ENCODE measurements around the gene TSC22D2.
"Not testable (repeated sequence)": the region's sequence is repeated elsewhere in the genome, so short reads cannot be mapped to it uniquely, and the experiment has no call there.

TSC22D2 gene

DNA sequence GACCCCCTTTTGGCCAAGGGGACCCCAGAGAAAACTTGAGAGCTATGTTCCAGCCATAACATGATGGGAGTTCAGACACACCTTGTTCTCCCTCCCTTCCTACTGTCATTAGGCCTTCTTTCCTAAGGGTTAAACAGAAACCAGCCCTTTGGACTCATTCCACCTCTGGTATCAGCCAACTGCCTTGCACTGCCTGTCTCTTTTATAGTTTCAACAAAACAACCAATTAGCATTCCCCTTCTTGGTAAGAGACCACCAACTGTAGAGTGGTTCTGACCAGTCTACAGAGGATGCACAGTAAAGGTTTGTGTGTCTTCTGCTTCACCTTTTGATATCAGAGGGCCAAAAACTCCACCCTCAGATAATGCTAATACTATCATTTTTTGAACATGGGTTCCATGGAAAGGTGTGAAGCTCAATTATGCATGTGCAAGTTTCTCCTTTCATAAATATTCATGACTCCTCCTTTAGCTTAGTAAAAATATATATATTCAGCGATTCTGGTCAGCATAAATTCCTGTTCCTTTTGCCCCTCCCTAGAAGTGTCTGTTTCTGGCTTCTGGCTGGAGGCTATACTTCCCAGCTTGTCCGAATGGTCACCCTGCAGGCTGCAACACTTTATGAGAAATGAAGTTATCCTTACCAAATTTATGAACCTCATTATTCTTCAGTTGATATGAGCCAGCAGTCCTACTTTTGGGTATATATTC lies 82.3 kb downstream of the TSC22D2 start:
- no peak for DNase-seq (ENCODE audit: low spot score)

DNA sequence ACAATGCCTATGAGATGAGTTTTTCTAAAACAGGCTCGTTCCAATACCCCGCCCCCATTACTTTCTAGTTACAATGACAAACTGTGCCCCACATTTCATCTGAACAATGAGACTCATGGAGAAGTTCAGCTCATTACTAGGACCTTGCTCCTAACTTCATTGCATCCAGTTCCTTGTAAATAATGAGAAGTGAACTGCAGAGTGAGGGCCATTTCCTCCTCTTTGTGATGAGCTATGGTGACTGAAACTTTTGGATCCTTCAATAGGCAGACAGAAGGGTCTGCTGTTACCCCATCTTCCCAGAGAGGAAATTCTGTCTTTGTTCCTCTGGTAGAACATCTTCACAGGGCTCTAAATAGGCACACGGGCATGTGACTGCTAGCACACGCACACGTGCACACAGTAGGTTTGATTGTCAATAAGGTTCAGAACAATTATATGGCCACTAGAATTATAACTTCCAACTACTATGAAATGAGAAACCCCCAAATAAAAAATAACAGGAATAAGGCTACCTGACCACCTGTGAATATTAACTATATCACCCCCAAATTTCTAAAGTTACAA lies 86.4 kb downstream of the TSC22D2 start:
- no peak for DNase-seq (ENCODE audit: low spot score)

DNA sequence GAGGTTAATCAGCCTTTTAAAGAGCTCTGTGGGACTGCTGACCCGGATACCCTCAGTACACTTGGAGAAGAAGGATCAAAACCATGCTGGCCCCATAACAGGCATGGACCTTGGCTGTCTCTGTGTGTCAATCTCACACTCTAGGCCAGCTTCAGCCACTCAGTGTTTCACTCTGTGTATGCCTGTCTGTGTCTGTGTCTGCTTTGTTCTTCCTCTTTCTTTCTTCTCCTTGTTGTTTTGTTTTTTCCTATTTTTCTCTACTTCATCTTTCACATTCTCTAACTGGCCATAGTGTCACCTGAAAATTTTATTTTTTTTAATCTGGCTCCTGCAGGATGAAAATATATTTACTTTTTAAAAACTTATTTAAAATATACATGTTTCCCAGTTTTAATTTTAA lies 87.1 kb downstream of the TSC22D2 start:
- DNase-seq (ENCODE audit: low spot score): no peak

DNA sequence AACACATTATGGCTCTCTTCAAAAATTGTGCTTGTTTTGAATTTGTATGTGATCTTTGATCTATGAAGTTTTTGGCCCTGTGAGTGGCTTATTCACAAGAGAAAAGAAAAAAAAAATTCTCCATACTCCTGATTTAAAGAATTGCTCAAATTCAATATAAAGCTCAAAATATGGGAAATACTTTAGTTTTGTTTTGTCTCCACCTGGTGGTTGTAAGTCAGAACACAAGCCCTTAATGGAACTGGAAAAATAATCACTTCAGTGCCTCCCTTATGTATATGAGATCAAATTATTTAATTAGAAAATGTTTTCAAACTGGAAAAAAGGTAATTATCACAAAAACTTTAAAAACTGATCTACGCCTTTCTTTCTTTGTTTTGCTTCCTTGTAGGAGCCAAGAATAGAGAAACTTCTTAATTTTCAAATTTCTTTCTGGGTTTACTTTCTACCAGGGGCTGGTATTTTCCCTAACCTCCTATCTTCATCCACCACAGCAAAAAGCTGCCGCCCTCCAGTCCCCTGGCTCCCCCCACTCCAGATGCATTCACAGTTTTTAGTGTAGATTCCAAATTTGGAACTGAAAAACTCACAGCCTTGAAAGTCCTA lies 87.6 kb downstream of the TSC22D2 start:
- peak; percentile 58 for DNase-seq (ENCODE audit: low spot score)

DNA sequence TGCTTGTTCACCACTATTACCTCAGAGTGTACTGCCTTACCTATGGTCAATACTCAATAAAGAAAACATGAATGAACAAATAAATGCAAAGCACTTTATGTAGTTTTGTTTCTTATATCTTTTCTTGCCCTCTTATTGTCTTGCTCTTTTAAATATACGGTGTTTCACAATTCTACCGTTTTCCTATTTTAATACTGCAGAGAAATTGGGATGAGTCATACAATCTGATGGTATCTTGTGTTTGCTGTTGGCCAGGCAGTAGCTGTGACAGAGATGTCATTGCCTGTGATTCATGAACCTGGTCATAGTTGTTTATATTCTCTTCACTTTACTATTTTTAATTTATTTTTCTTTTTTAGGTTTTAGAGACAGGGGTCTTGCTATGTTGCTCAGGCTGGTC lies 89.9 kb downstream of the TSC22D2 start:
- peak; percentile 58 for DNase-seq (ENCODE audit: low spot score)

DNA sequence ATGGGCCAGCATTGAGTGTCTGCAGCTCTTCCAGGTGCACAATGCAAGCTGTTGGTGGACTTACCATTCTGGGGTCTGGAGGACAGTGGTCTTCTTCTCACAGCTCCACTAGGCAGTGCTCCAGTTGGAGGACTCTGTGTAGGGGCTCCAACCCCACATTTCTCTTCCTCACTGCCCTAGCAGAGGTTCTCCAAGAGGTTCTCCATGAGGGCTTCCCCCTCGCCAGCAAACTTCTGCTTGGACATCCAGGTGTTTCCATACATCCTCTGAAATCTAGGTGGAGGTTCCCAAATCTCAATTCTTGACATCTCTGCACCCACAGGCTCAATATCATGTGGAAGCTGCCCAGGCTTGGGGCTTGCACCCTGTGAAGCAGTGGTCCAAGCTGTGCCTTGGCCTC lies 92.9 kb downstream of the TSC22D2 start:
- DNase-seq (ENCODE audit: low spot score): not testable (repeated sequence)

DNA sequence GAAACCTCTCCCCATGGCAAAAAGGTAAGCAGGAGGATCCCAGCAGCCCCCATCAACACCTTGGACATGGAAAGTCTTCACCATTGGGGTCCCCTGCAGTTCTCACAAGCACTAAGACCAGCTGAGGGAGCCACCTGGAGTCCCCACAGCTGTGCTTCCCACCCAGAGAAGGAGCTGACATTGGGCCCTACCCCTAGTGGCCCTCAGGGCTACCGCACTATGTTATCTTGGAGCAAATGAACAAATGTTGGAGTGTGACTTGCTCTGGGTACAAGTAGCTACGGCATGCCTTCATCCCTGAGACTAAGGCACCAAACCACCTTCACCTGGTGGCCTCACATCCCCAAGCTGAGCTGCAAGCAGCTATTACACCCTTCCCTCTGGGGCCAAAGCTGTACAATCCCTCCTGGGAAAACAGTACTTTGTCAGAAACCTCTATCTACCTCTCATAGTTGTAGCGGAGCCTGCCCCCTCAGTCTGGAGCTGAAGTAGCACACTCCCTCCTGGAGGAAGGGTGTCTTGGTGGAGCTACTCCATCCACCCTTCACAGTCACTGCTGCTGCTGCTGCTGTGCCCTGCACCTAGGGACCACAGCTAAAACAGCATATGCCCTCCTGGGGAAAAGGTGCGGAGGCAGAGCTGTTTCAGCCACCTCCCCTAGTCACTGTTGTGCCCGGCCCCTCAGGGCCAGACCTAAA lies 95.5 kb downstream of the TSC22D2 start:
- no peak for DNase-seq (ENCODE audit: low spot score)

DNA sequence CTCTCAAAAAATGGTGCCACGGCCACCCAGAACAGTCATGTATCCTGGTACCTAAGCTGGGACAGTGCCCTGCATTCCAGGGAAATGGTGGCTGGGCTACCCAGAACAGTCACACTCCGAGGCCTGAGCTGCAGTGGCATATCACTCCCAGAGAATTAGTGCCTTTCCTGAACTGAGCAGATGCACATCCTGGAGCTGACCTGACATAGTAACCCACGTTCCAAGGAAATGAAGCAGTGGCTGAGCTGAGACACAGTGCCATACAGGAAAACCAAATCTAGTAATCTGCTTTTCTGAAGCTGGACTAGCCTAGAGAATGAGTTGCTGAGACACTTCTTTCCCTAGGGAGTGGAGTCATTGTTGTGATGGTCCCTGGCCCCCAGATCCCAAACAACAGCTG lies 96.4 kb downstream of the TSC22D2 start:
- DNase-seq (ENCODE audit: low spot score): no peak

DNA sequence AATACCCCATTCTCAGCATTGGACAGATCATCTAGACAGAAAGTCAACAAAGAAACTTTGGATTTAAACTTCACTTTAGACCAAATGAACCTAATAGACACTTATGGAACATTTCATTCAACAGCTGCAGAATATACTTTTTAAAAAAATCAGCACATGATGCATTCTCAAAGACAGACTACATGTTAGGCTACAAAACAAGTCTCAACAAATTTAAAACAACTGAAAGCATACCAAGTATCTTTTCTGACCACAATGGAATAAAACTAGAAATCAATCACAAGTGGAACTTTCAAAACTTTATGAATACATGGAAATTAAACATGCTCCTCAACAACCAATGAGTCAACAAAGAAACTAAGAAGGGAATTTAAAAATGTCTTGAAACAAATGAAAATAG lies 100.3 kb downstream of the TSC22D2 start:
- no peak for DNase-seq (ENCODE audit: low spot score)

DNA sequence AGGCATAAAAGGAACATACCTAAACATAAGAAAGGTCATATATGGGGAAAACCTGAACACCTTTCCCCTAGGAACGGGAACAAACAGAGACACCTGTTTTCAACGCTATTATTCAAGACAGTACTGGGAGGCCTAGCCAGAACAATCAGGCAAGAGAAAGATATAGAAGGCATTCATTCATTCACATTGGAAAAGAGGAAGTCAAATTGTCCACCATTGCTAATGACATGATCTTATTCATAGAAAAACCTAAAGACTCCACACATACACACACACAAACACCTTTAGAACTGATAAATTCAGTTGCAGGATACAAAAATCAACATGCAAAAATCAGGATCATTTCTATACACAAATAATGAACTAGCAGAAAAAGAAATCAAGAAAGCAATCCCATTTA lies 101.7 kb downstream of the TSC22D2 start:
- DNase-seq (ENCODE audit: low spot score): no peak

DNA sequence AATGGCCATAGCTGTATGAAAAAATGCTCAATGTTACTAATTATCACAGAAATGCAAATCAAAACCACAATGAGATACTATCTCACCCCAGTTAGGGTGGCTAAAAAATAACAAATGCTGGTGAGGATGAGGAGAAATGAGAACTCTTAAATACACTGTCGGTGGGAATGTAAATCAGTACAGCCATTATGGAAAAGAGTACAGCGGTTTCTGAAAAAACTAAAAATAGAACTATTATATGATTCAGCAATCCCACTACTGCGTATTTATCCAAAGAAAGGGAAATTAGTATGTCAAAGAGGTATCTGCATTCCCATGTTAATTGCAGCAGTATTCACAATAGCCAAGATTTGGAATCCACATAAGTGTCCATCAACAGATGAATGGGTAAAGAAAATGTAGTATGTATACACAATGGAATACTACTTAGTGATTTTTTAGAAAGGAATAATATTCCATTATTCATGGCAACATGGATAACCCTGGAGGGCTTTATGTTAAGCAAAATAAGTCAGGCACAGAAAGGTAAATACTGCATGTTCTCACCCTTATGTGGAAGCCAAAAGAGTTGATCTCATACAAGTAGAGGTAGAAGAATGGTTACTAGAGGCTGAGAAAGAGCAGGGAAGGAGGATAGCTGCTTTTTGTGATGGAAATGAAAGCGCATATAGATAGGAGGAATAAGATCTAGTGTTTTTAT lies 103.2 kb downstream of the TSC22D2 start:
- DNase-seq (ENCODE audit: low spot score): no peak

DNA sequence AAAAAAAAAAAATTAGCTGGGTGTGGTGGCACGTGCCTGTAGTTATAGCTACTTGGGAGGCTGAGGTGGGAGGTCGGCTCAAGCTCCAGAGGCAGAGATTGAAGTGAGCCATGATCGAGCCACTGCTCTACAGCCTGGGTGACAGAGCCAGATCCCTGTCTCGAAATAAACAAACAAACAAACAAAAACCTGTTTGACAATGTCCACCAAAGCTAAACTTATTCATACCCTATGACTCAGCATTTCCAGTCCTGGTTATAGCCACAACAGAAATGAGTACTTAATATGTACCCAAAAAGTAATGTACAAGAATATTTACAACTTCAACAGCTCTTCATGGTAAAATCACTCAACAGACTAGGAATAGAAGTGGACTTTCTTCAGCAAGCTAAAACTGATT lies 107.1 kb downstream of the TSC22D2 start:
- no peak for DNase-seq (ENCODE audit: low spot score)

Data from AG08395 (cell line).